NCI-H345 (cell line): ENCODE data around the gene ITIH3.
"Not testable (repeated sequence)": the region's sequence is repeated elsewhere in the genome, so short reads cannot be mapped to it uniquely, and the experiment has no call there.

Experiments
- DNase-seq: peaks from one replicate; lab custom pipeline; 2025; lab: John Stamatoyannopoulos, UW

ITIH3 gene, protein sequence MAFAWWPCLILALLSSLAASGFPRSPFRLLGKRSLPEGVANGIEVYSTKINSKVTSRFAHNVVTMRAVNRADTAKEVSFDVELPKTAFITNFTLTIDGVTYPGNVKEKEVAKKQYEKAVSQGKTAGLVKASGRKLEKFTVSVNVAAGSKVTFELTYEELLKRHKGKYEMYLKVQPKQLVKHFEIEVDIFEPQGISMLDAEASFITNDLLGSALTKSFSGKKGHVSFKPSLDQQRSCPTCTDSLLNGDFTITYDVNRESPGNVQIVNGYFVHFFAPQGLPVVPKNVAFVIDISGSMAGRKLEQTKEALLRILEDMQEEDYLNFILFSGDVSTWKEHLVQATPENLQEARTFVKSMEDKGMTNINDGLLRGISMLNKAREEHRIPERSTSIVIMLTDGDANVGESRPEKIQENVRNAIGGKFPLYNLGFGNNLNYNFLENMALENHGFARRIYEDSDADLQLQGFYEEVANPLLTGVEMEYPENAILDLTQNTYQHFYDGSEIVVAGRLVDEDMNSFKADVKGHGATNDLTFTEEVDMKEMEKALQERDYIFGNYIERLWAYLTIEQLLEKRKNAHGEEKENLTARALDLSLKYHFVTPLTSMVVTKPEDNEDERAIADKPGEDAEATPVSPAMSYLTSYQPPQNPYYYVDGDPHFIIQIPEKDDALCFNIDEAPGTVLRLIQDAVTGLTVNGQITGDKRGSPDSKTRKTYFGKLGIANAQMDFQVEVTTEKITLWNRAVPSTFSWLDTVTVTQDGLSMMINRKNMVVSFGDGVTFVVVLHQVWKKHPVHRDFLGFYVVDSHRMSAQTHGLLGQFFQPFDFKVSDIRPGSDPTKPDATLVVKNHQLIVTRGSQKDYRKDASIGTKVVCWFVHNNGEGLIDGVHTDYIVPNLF

DNA sequence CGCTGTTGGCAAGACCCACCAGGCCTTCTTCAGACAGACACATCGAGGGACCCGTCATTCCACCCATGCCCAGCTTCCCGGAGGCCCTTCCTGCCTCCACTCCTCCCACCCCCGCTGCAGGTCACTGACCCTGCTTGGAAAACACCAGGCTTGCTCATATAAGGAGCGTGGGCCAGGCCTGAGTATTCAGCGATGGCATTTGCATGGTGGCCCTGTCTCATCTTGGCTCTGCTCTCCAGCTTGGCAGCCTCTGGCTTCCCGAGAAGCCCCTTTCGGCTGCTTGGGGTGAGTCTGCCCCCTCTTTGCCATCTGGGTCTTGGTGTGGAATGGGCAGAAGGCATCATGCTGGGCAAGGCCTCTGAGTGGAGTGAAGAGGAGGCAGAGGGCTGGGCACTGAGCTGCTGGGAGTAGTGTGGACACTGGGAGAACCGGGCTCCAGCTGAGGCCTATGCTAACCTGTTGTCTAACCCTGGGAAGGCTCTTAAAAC is at the start of gene ITIH3:
Gene ITIH3 (plus strand): TSS at position 185 of the 488 bp plus-strand sequence. CDS start 8 bp downstream, at position 193.
- DNase-seq: no peak

DNA sequence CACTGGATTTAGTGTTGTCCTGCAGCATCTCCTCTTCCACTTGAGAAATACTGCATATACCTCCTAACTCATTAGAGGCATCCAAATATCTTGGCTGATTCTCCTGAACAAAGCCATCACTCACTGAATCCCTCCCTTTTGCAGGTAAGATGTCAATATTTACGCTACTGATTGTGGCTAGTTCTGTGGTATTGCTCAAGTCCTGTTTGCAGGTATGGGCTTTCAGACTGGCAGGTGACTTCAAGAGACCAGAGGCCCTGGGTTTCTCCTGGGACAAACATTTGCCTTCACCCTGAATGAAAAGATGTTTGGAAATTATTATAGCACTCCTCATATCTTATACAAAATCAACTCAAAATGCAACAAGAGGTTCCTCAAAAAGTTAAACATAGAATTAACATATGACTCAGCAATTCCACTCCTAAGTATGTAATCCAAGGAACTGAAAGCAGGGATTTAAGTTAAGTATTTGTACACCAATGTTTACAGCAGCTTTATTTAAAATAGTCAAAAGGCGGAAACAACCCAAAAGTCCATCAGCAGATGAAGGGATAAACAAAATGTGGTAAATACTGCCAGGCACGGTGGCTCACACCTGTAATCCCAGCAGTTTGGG is 42.4 kb upstream of the ITIH3 start:
- no peak for DNase-seq

DNA sequence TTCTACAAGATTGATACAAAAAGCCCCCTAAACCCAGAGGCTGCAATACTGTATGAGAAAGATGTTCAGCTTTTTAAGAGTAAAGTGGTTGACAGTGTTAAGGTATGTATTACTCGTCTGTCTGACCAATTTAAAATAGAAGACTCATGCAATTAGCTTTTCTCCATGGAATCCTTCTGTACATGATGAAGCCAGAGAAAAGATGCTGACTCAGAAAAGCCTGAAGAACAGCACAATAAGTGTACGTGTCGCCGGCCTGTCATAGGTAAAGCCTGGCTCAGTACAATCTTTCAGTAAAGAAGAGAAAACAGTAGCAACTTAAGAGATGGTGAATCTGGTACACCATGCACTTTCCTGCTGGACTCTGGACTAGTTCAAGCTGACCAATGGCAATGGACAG is 40.2 kb upstream of the ITIH3 start:
- no peak for DNase-seq

DNA sequence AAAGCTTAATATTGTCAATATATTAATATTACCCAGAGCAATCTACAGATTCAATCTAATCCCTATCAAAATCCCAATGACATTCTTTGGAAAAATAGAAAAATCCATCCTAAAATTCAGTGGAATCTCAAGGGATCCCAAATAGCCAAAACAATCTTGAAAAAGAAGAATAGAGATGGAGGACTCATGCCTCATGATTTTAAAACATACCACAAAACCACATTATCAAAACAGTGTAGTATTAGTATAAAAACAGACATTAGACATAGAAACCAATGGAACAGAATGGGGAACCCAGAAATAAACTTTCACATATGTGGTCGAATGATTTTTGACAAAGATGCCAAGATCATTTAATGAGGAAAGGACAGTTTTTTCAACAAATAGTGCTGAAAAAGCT is 38.5 kb upstream of the ITIH3 start:
- no peak for DNase-seq

DNA sequence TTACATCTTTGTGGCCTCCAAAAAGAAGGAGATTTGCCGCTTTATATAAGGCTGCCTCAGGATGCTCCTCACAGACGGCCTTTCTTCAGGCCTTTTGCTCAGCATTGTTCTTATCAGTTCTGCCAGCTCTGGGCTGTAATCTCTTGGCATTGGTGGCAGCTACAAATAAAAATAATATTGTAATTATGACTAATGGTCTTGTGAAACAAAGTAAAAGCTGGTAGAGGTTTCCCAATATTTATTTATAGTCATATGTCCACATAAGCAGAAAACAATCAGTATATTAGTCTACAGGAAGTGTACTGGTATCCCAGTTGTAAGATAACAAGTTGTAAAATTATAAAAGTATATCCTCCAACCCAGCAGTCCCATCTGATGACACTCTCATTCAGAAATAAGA is 31.1 kb upstream of the ITIH3 start:
- DNase-seq: no peak

DNA sequence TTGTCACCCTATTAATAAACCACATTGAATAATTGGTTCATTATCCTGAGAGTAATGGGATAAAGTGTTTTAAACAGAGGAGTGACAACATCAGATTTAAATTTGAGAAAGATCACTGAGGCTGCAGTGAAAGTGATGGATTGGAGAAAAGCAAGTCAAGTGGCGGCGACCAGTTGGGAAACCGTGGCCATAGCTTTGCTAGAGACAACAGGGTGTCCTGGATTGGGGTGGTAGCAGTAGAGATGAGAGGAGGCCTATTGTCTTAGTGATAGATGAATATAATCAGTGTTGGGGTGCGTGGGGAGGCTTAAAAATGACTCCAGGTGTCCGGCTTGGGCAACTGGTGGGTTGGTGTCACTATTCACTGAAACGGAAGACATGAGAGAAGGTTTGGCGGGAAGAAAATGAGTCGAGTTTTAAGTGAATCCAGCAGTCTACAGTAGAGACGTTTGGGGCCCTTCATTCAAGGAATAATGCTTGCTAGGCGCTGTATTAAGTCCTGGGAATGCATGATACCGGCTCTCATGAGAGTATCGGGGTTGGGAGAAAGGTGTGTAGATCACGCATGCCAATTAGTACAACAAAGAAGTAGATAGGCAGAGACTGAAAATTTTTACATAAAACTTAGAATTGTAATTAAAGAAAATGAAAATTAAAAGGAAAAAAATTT is 24.7 kb upstream of the ITIH3 start:
- DNase-seq: peak; percentile 1

DNA sequence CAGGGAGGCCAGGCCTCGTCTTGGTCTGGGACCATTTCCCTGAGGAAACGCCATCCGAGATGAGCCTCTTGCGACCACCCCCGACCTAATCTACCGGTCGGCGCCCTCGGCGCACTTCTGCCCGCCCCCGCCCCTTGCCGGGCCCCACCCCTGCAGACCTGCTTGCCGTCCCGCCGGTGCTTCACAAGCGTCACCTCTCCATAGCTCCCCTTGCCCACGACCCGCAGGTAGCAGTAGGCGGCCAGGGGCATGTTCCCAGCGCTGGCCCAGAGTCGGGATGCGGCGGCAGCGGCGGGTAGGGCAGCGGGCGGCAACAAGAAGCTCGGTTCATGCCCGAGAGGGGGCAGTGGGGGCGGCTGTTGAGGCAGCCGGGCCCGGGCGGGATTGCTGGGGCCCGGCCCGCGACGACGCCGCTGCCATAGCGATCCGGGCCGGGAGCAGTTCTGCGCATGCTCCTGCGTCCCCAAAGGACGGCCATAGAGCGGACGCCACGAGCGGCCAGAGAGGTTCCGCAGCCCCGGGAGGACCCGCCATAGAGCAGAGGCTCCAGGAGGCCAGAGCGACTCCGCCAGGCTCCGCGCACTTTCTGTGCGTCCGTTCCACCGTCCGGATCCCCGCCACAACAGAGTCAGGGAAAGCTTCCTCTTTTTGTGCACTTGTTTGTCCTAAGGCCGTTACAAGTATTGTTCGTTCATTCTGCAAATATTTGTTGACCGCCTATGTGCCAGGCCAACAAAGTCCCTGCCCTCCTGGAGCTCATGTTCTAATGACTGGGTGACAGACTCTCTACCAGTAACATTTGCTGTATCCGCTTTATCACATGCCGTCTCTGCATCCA is 23.9 kb upstream of the ITIH3 start, which contains the start of gene NEK4:
Gene NEK4 (minus strand): TSS at position 445 of the 838 bp plus-strand sequence. CDS start 194 bp downstream, at position 251.
- DNase-seq: peak; percentile 88

DNA sequence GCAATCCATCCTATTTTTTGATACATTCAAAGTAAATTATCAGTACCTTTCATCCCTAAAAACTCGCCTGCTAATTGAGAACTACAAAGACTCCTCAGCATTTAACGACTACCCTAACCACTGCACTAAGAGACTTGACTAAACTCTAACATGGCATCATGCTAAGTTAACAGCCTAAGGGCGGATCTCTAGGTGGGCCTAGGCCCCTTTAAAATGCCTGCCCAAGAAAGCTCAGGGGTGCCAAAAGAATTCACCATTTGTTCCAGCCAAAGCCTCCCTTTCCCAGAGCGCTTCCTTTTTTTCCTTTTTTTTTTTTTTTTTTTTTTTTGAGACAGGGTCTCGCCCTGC is 23.3 kb upstream of the ITIH3 start:
- no peak for DNase-seq

DNA sequence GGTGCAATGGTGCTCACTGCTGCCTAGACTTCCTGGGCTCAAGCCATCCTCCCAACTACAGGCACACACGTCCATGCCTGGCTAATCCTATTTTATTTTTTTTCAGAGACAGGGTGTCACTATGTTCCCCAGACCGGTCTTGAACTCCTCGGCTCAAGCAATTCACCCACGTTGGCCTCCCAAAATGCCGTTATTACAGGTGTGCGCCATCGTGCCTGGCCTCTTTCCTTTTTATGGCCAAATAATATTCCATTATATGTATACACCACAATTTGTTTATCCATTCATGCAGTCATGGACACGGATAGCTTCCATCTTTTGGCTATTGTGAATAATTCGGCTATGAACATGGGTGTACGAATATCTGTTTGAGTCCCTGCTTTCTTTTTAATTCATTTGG is 22.9 kb upstream of the ITIH3 start:
- no peak for DNase-seq

DNA sequence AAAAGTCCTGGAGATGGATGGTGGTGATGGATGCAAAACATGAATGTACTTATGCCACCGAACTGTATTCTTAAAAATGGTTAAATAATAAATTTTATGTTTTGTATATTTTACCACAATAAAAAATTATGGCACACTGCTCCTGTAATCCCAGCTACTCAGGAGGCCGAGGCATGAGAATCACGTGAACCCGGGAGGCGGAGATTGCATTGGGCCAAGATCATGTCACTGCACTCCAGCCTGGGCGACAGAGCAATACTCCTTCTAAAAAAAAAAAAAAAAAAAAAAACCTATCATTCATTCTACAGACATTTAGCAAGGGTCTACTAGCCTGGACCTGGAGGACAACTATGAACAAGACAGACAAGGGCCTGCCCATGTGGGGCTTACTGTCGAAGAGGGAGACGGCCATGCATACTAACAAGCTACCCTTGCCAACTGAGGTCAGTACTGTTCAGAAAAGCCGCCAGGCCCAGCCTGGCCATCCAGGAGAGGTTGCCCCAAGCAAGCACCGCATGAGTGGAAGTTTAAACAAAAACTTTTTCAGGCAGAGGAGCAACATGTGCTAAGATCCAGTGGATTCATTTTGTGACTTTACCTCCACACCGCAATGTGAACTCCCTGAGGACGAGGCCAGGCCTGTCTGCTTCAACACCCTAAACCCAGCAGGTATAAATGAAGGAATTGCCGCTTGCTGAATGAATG is 21.1 kb upstream of the ITIH3 start:
- no peak for DNase-seq

DNA sequence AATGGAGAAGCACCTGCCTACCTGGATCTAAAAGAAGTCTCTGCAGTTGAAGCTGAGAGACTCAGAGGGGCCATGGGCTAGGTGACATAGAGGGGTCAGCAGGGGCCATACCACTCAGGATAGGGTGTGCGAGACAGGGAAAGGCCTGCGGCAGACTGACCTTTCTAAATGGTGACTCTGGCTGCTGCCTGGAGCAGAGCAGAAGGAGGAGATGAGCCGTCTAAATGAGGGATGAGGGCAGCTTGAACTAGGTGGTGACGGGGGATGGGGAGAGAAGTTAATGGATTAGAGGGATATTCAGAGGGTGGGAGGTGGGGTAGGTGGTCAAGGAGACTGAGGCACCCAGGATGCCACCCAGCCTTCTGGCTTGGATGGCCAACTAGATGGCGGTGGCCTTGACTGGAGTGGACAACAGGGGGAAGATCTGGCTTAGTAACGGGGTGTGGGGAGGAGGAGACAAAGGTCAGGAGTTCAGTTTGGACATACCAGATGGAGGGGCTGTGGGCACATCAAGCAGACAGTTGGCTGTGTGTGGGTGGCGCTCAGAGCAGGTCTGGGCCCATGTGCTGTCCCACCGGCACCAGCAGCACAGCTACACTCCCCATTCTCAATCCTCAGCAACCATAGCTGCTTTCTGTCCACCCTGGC is 20.4 kb upstream of the ITIH3 start:
- DNase-seq: no peak

DNA sequence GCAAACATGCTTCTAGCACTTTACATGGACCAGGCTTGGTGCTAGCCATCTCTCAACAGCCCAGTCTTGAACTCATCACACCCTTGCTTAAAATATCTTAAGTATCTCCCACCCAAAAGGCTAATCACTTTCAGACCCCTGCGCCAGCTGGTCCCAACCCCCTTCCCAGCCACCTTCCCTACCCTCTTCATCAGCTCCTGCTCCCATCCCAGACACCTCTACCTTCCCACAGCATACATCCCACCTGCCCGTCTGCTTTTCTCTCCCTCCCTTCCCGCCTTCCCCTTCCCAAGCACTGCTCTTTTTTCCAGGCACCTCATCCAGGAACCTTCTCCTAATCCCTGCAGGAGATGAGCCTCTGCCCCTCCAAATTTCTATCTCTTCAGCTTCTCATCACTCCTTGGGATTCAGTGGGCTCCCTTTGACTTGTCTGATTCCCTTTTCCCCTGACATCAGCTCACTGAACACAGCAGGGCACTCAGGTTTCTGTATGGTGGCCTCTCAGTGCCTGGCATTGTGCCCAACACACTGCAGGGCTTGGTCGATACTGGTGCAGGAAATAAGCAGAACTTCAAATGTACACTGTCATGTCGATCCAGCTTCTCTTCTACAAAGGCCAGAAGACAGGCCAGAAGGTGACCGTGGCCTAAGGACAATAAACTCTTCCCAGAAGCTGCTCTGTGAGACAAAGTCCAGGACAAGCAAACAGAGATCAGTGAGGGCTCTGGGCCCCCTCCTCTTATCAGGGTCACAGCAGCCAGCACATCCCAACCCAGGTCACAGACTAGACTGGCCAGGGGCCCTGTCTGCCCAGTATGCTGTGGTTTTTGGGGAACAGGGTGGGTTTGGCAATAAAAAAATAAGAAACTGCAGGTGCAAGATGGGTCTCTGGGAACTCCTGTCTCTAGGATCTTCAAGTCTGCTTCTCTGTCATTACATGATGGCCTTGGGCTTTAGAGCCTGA is 19.4 kb upstream of the ITIH3 start:
- DNase-seq: peak; percentile 82

DNA sequence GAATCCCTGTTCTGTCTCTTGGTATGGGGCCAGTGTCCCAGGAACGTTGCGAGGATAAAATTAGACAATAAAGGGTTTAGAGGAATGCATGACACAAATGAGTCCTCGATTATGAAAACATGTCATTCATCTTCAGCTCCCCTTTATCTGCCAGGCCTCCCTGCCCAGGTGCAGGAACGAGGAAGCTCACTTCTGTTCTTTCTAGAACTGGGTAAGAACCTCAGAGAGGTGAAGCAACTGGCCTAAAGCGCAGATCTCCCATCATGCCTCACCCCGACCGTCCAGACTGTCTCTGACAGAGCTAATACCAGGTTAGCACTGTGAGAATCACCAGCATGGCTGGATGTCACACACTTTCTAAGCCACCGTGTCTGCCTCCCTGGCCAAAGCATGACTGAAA is 18.7 kb upstream of the ITIH3 start:
- DNase-seq: no peak

DNA sequence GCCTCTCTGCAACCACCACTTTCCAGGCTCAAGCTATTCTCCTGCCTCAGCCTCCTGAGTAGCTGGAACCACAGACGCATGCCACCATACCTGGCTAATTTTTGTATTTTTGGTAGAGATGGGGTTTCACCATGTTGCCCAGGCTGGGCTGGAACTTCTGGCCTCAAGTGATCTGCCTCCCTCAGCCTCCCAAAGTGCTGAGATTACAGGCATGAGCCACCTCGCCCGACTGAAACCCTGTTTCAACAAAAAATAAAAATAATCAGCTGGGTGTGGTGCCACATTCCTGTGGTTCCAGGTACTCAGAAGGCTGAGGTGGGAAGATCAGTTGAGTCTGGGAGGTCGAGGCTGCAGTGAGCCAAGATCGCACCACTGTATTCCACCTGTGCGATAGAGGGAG is 18.1 kb upstream of the ITIH3 start:
- not testable (repeated sequence) for DNase-seq

DNA sequence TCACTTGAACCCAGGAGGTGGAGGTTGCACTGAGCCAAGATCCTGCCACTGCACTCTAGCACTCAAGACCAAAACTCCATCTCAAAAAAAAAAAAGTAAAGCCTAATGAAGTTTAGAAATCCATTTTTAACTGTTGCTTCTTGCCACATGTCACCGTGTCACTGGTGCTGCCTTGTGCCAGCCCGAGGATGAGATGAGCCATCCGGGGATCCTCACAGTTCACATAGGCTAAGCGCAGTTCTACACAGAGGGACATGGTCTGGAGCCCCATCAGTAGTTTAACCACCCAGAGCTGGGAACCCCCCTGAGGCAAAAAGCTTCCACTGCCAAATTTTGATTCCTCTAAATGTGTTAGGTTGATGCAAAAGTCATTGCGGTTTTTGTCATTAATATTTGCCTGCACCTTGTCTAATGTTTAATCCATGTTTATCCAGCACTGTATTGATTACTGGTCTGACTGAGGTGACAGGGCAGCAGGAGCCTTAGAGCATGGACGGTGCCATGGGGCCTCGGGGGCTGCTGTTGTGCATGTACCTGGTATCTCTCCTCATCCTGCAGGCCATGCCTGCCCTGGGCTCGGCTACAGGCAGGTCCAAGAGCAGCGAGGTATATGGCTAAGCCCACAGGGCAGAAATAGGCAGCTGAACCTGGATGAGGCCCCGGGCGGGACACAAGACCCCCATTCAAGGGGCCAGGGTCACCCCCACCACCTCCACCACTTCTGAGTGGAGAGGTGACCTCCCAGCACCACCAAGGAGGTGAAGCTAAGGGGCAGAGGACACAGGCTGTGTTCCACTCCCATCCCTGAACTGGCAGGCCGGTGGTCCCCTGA is 17.3 kb upstream of the ITIH3 start, which contains the start of gene ITIH1:
Gene ITIH1 (plus strand): TSS at position 473 of the 832 bp plus-strand sequence. CDS start 17 bp downstream, at position 490.
- DNase-seq: no peak

DNA sequence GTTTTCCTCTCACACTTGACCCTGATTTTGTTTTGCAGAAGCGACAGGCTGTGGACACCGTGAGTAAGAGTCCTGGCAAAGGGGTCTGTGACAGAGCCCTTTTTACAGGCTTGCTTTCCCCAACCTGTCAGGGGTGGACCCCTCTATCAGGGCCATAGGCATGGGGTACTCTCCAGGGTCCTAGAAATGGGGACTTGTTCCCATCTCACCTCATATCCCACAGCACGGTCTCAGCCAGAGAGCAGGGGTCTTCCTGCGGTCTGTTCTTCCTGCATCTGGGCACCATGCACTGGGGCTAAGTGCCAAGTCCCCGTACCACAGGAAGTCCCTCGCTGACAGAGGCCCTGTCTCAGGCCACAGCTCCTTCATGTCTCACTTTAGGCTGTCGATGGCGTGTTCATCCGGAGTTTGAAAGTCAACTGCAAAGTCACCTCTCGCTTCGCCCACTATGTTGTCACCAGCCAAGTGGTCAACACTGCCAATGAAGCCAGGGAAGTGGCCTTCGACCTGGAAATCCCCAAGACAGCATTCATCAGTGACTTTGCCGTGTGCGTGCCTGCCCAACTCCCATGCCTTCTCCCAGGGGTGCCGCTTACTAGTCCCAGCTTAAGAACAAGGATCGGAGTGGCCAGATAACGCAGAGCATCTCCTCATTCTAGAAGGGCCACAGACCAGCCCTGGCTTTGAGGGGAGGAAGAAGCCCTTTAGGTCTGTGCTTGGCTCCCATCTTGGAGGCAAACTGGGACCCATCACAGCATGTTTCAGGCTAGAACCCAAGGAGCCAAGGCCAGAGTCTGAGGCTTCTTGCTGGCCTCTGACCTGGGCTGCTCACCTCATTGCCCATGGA is 16.4 kb upstream of the ITIH3 start:
- DNase-seq: no peak
